ENCODE results near the gene LEF1.
"Not testable (repeated sequence)": the region's sequence is repeated elsewhere in the genome, so short reads cannot be mapped to it uniquely, and the experiment has no call there.

LEF1 gene

DNA sequence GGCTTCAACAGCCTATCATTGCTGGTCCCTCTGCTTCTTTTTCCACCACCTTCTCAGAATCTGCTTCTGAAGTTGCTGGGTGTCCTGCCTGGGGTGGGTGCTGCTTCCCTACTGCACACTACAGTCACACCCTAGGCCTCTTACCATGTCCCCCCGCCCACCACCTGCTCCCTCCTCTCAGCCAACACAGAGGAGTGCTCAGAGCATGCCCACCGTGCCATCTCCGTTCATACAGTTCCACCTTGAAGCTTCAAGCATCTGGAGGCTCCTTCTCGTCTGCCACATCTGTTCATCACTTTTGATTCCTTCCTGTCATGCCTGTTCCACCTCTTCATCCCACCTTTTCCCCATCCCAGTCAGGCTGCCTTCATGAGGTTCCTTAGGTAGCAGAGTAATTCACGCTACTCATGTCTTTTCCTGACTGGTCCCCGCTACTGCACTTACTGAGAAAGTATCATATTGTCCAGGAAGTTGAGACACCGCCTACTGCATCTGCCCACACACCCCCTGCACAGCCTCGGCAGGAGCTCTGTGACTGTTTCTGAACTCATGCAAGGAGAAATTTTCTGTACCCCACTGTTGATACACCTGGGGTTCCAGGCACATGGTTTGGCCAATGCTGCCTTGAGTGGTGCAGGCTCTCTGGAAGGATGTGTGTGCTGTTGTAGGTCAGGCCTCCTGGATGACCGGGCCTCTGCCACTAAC is 139.6 kb downstream of the LEF1 start:
- DNase-seq = no peak

DNA sequence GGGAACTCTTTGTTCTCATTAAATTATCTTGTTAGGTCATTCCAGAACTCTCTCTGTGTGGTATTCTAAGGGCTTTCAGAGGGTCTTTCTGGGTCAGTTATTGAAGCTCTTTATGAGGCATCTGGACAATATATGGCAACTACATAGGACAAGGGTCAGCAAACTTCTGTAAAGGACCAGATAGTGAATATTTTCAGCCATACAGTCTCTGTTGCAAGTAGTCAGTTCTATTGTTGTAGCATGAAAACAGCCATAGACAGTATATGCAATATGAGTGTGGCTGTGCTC is 143.9 kb downstream of the LEF1 start:
- DNase-seq = no peak

DNA sequence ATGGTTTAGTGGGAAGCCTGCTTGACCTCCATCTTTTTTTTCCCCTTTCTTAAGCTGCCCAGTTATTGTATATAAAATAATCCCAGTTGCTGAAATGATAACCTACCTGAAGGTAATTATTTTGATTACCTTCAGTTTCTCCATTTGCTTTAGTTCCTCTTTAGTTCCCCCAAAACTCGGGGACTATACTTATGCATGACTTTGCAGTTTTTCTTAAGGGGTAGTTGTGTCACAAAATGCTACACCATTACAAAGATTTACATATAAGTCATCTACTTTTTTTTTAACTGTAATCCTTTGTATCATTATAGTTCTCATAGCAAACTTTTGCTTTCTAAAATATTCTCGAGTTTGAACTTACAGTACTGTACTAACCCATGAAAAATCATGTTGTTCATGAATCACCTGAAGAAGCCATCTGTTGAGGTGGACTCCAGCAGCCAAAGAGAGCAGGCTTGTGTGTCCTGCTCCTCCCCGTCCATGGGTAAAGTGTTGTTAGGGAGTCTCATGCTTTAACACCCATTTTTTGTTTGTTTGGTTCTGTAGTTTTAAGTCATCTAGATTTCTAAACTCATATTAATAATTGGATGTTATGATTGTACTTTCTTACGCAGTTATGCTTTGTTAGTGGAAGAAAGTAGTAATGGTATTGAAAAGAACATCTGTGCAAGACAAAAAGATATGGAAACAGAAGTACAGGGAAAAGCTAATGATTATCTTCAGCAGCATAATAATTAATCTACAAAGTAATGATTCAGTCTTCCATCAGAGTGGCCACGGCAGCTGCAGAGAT is 144.5 kb downstream of the LEF1 start:
- DNase-seq = no peak

DNA sequence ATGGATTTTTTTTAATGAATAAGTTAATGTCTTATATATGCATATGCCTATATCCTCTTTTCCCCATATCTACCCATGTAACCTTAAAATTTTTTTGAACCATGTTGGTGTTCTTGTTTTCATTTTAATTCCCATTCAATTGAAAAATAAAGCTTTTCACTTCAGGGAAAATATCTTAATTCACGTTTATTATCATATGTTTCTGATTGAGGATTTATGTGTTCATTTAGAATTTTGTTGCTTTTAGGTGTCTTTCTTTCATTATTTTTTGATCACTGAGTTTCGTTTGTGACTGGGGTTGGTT is 149.9 kb downstream of the LEF1 start:
- DNase-seq = no peak

DNA sequence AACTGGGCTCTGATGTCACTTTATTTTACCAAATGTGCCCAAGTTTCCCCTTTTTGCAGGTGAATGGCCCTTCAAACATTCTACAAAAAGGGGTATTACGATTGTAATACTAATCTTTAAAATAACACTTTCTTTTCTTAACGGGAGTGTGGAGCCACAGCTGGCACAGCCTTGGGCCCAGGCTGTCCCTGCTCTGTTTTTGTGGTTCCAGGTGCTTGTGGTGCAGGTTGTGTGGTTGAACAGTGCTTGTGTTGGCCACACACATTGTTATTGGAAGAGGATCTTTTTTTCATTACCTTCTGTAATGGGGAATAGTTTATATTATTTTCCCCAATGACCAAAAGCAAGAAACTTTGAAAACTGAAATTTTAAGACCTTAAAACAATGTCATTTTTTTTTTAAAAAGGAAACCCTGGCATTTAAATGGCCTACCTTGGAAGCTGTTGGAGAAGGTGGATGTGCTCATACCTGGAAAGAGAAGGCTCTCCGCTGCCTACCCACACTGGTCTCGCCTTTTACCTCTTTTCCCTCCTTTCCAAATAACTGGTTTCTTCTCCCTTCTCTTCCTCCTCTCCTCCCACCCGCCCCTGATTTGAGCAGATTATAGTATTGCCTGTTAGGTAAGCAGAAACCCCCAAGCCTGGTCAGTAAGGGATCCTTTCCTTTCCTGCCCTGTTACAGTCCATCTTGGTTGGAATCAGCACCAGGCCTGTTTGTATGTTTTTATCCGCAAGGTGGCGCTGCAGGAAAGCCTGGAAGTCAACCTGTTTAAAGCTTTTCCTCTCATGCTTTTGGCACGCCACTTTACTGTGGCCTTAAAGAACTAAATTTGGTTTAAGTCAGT is 150.5 kb downstream of the LEF1 start:
- peak; percentile 93 for DNase-seq

DNA sequence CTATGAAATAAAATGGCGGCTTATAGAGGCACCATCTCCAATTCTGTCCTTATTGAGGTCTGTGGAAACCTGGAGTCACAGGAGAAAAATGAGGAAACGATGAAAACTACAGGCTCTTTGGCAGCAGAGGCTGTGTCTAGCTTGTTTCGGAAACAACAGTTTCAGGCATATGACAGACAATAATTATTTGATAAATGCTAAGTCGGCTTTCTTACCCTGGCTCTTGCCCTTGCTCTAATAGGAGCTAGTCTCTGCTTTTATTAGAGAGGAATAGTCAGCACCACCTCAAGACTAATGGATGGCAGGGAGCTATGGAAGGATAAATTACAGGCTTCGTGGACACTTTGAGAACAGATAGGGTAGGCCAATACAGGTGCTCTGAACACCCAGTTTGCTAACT is 154.8 kb downstream of the LEF1 start:
- DNase-seq = no peak

DNA sequence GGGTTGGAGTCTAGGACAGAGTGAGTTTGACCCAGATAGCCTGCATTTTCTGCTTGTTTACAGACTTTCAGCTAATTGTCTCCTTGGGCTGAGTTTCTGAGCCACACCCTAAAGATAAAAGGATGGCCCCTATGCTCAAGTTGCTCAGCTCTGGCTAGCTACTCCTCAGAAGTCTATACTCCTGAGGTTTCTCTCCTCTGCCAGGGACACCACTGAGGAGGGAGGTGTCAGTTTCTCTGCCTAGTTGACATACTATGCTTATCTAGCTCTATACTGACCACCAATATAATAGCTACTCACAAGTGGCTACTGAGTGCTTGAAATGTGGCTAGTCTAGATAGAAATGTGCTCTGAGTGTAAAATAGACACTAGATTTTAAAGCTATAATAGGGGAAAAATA is 155.4 kb downstream of the LEF1 start:
- no peak for DNase-seq

DNA sequence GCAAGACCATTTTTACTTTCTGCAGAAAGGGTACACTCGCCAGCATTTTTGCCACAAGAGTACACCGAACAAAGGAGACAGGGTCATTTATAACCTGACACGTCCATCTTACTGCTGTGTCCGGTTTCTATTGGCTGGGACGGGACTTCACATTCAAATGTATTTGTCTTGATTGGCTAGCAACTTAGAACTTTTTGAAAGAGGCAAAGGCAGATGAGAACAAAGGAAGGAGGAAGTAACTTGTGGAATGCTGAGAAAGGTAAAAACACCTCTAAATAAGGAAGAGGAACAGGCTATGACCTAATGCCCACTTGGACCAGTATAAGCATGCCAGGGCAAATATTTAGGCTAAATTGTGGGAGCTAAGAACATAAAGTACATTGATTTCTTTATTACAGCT is 156.3 kb downstream of the LEF1 start:
- not testable (repeated sequence) for DNase-seq

DNA sequence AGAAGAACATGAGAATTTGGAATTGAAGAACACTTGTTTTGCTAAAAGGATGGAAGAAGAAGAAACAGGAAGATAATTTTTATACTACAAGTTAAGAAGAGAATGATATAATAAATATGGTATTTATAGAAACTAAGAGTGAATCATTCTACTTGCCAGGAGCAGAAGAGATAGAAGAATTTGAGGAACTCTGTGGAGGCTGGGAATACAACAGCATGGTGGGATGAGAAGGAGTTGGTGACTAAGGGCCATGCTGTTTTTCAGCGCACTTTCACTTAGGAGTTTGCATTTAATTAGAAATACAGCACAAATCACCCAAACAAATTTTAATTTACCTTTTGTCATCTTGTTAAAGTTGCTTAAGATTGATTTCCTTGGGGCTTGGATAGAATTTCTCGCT is 158.6 kb downstream of the LEF1 start:
- DNase-seq = no peak

DNA sequence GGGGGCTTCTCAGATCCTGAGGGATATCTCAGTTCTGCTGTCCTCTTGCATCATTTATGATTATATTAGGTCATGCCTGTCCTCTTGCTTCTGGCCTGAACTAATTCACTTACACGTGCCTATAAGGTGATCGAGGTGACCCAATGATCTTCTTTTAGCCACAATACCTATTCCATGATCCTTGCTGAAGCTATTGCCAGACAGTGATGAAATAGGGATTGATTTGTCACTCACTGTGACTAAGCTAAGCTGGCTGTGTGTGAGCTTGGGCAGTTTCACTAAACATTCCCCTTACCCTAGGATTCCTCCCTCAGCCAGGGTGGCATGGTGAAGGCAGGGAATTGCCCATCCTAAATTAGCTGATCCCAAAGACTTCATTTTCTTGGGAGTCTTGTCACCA is 160.0 kb downstream of the LEF1 start:
- DNase-seq = no peak

DNA sequence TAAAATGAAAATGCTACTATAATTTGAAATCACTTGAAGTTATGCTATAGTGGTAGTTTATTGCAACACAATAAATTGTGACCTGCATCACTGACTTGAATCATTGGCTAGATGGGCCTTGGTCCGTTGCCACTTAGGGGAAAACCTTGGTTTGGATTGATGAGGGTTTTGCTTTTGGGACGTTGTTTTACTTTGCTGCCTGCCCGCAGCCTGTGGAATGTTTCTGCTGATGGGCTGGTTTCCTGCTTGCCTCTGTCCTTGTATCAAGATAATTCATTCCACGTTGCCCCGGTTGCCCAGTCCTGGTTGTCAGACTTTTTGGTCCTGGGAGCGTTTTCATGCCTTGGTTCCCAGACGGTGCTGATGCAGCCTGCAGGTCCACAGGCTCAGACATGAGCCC is 160.7 kb downstream of the LEF1 start:
- no peak for DNase-seq

DNA sequence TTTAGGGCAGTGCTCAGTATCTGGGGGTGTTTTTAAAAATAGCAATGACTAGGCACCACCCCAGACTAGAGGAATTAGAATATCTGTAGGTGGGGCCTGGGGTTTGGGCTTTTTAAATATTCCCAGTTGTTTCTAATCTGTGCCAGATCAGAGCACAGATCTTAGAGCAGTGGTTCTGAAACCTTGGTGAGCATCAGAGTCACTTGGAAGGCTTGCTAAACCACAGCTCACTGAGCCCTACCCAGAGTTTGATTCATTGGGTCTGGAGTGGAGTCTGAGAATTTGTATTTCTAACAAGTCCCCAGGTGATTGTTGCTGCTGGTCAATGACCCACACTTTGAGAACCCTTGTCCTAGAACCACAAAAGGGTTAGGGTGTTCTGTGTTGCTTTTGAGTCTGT is 162.4 kb downstream of the LEF1 start:
- DNase-seq = no peak

DNA sequence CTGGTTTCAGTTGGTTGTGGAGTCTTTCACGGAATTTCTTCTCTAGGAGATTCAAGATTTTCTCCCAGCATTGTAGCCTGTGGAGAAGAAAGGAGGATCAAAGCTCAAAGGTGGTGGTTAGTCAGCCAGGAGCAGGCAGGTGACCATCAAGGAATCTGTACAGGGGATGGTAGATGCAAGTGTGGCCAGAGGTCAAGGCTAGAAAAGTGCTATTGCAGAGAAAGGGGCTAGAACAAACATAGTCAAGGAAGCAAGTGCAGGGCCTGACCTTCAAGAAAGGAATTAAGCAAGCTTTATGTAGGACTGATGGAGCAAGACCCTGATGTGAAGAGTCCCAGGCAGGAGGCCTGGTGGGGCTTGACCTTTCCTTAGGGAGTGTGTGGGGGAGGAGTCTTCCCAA is 162.9 kb downstream of the LEF1 start:
- no peak for DNase-seq

DNA sequence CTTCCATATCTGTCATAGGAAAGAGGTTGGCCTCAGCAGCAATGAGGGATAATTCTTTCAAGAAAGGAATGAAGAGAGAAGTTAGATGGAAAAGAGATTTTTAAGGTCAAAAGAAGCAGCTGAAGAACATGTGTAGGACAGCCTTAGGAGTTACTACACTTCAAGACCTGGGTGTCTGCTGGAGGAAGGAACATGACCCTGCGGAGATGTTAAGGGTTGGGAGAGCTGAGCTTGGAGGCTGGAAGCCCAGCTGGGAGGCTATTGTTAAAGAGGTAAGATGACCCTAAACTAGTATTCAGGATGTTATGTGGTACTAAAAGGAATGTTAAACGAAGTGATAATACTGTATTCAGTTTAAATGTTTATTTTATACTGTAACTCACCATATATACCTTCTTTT is 164.1 kb downstream of the LEF1 start:
- no peak for DNase-seq

DNA sequence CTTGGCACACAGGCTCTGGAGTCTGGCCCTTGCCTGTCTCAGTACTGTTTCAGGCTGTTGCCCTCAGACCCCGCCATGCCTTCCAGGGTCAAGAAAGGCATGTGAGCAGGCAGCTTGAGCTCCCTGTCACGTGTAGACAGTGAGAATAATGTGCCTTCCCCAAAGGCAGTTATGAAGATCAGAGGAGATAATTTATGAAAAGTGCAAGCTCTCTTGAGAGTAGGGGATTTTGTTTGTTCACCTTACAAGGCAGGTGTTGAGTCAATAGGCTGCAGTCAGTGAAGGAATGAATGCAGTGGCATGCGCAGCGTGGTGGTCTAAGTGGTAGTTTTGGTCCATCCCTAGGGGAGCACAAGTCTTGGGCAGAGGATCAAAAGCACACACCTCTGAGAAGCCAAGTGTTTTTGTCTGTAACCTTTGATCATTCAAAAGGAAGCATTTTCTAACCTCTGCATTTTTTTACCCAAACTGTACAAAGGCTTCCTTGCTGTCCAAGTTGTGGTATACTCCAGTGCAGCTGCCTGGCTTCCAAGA is 164.7 kb downstream of the LEF1 start:
- no peak for DNase-seq

DNA sequence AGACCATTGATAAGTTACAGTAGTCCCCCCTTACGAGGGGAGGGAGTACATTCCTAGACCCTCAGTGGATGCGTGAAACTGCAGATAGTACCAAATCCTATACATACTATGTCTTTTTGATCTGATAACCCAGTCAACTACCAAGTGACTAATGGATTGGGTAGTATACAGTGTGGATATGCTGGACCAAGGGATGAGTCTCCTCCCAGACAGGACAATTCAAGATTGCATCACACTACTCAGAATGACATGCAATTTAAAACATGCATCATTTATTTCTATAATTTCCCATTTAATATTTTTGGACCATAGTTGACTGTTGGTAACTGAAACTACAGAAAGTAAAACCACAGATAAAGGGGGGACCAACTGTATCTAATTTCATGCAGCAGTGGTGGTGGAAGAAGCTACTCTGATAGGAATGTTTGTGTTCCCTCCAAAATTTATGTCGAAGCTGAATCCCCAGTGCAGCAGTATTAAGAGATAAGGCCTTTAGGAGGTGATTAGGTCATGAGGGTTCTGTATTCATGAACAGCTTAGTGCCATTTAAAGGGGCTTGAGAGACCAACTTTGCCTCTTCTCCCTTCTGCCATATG is 167.1 kb downstream of the LEF1 start:
- no peak for DNase-seq

DNA sequence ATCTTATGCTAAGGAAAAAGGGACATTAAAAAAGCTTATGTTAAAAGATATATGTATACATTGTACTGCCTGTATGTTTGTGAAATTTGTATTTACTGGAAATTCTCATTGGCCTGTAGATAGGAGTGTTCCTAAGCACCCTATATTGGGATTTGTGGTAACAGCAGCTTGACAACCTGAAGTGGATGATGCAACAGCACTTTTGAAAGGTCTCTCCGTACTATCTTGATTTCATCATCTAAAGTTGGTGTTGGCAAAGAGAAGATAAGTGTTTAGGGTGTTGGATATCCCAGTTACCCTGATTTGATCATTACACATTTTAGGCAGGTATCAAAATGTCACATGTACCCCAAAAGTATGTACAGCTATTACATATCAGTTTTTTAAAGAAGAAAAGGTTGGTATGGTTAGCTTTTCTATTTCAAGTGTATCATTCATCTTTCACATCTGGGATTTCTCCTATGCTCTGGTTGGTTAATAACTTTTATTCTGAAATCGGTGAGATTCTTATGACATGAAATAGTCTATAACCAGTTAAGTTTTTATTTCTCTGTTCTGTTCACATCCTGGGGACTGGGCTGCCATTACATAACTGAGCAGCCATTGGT is 168.7 kb downstream of the LEF1 start:
- no peak for DNase-seq

DNA sequence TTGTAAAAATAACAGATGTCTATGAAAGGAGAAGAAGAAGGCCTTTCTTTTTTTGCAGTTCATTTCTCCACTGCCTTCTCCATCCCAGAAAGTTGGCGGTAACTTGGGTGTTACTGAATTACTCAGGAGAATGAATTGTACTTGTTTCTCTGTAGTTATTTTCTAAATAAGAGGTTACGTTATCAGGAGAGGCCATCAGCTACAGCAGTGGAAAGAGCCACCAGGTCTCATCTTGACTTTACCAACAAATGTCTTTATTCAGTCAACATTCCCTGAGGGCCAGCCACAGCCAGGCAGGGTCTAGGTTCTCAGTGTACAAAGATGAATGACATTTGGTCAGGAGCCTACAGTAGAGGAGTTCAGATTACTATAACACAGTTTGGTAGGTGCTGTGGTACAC is 170.9 kb downstream of the LEF1 start:
- DNase-seq = no peak

Data from activated CD8-positive, alpha-beta memory T cell treated with anti-CD3 and anti-CD28 coated beads, Interleukin-2, amount 50 U/mL, for 48 hours (primary cell).